DOHH2 (cell line): ENCODE data around the gene IPCEF1.

Source experiments
- H3F3A ChIP-seq: fragments of 200-600 bp; sonication (generic), shearing (Covaris generic); 2 replicates; pipeline ENCODE4 v1.6.0; 2016; ENCODE audit warnings: antibody characterized with exemption, mild to moderate bottlenecking; ENCODE audit not compliant: control insufficient read depth, insufficient read depth
- H3K27ac ChIP-seq: fragments of 200-600 bp; sonication (generic); 2 replicates; pipeline ENCODE4 v1.5.1; 2014; ENCODE audit warnings: low read depth, mild to moderate bottlenecking, low read length, moderate library complexity
- H3K27me3 ChIP-seq: fragments of 200-600 bp; sonication (generic); 2 replicates; pipeline ENCODE4 v1.6.1; 2014; ENCODE audit warnings: mild to moderate bottlenecking, low read length, mixed read lengths; ENCODE audit not compliant: control insufficient read depth
- H3K36me3 ChIP-seq: fragments of 200-600 bp; sonication (generic); 2 replicates; pipeline ENCODE4 v1.6.1; 2014; ENCODE audit warnings: mild to moderate bottlenecking, low read length, moderate library complexity, mixed read lengths; ENCODE audit not compliant: control insufficient read depth
- H3K4me1 ChIP-seq: fragments of 200-600 bp; sonication (generic); 2 replicates; pipeline ENCODE4 v1.6.1; 2014; ENCODE audit warnings: mild to moderate bottlenecking, low read length, mixed read lengths; ENCODE audit not compliant: control insufficient read depth
- H3K4me2 ChIP-seq: fragments of 200-600 bp; sonication (generic); 2 replicates; pipeline ENCODE4 v1.6.0; 2014; ENCODE audit warnings: mild to moderate bottlenecking, low read length, moderate library complexity
- H3K4me3 ChIP-seq: fragments of 200-600 bp; sonication (generic); 2 replicates; pipeline ENCODE4 v1.5.1; 2014; ENCODE audit warnings: mild to moderate bottlenecking, low read length, mixed read lengths
- H3K79me2 ChIP-seq: fragments of 200-600 bp; sonication (generic); 2 replicates; pipeline ENCODE4 v1.6.1; 2014; ENCODE audit warnings: mild to moderate bottlenecking, low read length, mixed read lengths; ENCODE audit not compliant: control insufficient read depth
- H3K9me2 ChIP-seq: fragments of 200-600 bp; sonication (generic); replicated peaks from 2 replicates; pipeline ENCODE4 v1.6.1; 2014; ENCODE audit warnings: mild to moderate bottlenecking, low read length, mixed read lengths; ENCODE audit not compliant: control insufficient read depth
- H3K9me3 ChIP-seq: fragments of 200-600 bp; sonication (generic); 2 replicates; pipeline ENCODE4 v1.6.1; 2014; ENCODE audit warnings: antibody characterized with exemption, low read length, mixed read lengths; ENCODE audit not compliant: control insufficient read depth, insufficient read depth
- H4K20me1 ChIP-seq: fragments of 200-600 bp; sonication (generic); 2 replicates; pipeline ENCODE4 v1.6.0; 2014; ENCODE audit warnings: low read depth, mild to moderate bottlenecking, antibody characterized with exemption, low read length, moderate library complexity; ENCODE audit not compliant: control insufficient read depth, insufficient read depth
- EZH2phosphoT487 ChIP-seq: fragments of 200-600 bp; sonication (generic); IDR thresholded peaks from 2 replicates; pipeline ENCODE4 v1.6.1; 2017; ENCODE audit warnings: borderline replicate concordance, mild to moderate bottlenecking, antibody characterized with exemption, low read length, moderate library complexity, mixed read lengths
- TF ChIP-seq, protein P1 (sequence below): fragments of 200-600 bp; sonication (generic); IDR thresholded peaks from one replicate; pipeline ENCODE4 v1.5.1; 2014; ENCODE audit warnings: antibody characterized with exemption, mild to moderate bottlenecking, low read depth, low read length; ENCODE audit not compliant: poor library complexity, severe bottlenecking

IPCEF1 gene

GRCh38 chr6:154373971-154374370 lies 17.4 kb upstream of the IPCEF1 start:
- no peak overlapping the region for H3K4me2 ChIP-seq
- H3K36me3 ChIP-seq = no peaks in the 10 kb centered on the region
- no peak overlapping the region for H3K27ac ChIP-seq
- peaks cover 3% of the 10 kb centered on the region; the same call in 1 of the 2 replicates for H3K9me3 ChIP-seq
- H3K9me2 ChIP-seq = no peaks in the 10 kb centered on the region
- H3K4me3 ChIP-seq = no peak overlapping the region
- no peaks in the 10 kb centered on the region for H3F3A ChIP-seq
- TF ChIP-seq EZH2phosphoT487 = no peak
- TF ChIP-seq, protein P1, sequence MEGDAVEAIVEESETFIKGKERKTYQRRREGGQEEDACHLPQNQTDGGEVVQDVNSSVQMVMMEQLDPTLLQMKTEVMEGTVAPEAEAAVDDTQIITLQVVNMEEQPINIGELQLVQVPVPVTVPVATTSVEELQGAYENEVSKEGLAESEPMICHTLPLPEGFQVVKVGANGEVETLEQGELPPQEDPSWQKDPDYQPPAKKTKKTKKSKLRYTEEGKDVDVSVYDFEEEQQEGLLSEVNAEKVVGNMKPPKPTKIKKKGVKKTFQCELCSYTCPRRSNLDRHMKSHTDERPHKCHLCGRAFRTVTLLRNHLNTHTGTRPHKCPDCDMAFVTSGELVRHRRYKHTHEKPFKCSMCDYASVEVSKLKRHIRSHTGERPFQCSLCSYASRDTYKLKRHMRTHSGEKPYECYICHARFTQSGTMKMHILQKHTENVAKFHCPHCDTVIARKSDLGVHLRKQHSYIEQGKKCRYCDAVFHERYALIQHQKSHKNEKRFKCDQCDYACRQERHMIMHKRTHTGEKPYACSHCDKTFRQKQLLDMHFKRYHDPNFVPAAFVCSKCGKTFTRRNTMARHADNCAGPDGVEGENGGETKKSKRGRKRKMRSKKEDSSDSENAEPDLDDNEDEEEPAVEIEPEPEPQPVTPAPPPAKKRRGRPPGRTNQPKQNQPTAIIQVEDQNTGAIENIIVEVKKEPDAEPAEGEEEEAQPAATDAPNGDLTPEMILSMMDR = no peak
- H3K4me1 ChIP-seq = no peaks in the 10 kb centered on the region
- no peaks in the 10 kb centered on the region for H3K27me3 ChIP-seq
- no peaks in the 10 kb centered on the region for H4K20me1 ChIP-seq
- H3K79me2 ChIP-seq = no peaks in the 10 kb centered on the region

- H3K27me3 ChIP-seq = no peaks in the 10 kb centered on the region
- no peaks in the 10 kb centered on the region for H3F3A ChIP-seq
- H3K4me3 ChIP-seq = no peak overlapping the region
- H3K9me2 ChIP-seq = no peaks in the 10 kb centered on the region
- H3K4me2 ChIP-seq = no peak overlapping the region
- H3K36me3 ChIP-seq = no peaks in the 10 kb centered on the region
- H3K27ac ChIP-seq = no peak overlapping the region
- H3K9me3 ChIP-seq = peaks cover 3% of the 10 kb centered on the region; the same call in 1 of the 2 replicates
- no peak for TF ChIP-seq EZH2phosphoT487
- TF ChIP-seq, protein P1 = no peak
- H4K20me1 ChIP-seq = no peaks in the 10 kb centered on the region
- no peaks in the 10 kb centered on the region for H3K79me2 ChIP-seq
- no peaks in the 10 kb centered on the region for H3K4me1 ChIP-seq
These were observed 14.7 kb upstream of the IPCEF1 start for GRCh38 chr6:154371281-154371680.

DNA sequence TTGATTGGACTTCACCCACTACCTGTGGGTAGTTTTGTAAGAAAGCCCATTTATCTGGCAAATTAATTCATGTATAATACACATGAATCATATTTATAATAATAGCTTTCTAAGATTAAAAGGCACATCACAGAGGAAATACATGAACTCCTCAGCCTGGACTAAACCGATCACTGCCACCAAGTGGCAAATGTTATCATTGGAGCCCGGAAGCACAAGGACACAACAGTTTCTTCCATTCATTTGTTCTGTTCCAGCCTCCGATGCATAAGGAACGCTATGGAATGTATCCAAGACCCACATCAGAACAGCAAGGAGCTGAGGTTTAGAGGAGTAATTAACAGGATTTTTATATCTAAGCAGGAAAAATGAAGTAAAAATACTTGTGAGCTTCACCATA lies 13.9 kb upstream of the IPCEF1 start:
- Histone ChIP-seq H3K79me2 (no peaks in the 10 kb centered on the region), H3K27me3 (no peaks in the 10 kb centered on the region), H4K20me1 (no peaks in the 10 kb centered on the region), H3K4me1 (no peaks in the 10 kb centered on the region), H3K4me2 (no peak overlapping the region), H3K27ac (no peak overlapping the region), H3K9me2 (no peaks in the 10 kb centered on the region), H3K9me3 (peaks cover 3% of the 10 kb centered on the region; the same call in 1 of the 2 replicates), H3K36me3 (no peaks in the 10 kb centered on the region), H3K4me3 (no peak overlapping the region), H3F3A (no peaks in the 10 kb centered on the region)
- TF ChIP-seq EZH2phosphoT487 = no peak
- TF ChIP-seq, protein P1 = peak; percentile 26
